Esophagus (tissue), 2 donors: Measurements from ENCODE around the gene DGKZ. TPM values are rescaled to one million over a fixed set of nuclear protein-coding genes. Genes with fewer than 3 reads are reported as not detected.
"Not testable (repeated sequence)": the region's sequence is repeated elsewhere in the genome, so short reads cannot be mapped to it uniquely, and the experiment has no call there.

ENCODE experiments used
- H3K27ac ChIP-seq, 2 donors: one replicate each; pipeline ENCODE4 v1.5.1; 2013; ENCODE audit warnings: low read depth in 2 of 2, mild to moderate bottlenecking in 2 of 2, inconsistent platforms in 1 of 2, low read length in 1 of 2, moderate library complexity in 1 of 2
- H3K27me3 ChIP-seq, 2 donors: one replicate each; pipeline ENCODE4 v1.6.1; 2013; ENCODE audit warnings: low read length in 2 of 2, control low read depth in 1 of 2, mild to moderate bottlenecking in 1 of 2; ENCODE audit not compliant: insufficient read depth in 2 of 2, control insufficient read depth in 1 of 2
- H3K36me3 ChIP-seq, 2 donors: one replicate each; pipeline ENCODE4 v1.6.1; 2013; ENCODE audit warnings: low read length in 1 of 2; ENCODE audit not compliant: control insufficient read depth in 2 of 2, insufficient read depth in 2 of 2
- H3K4me1 ChIP-seq, 2 donors: one replicate each; pipeline ENCODE4 v1.6.1; 2013; ENCODE audit warnings: low read length in 1 of 2; ENCODE audit not compliant: control insufficient read depth in 2 of 2, insufficient read depth in 2 of 2
- H3K4me3 ChIP-seq, 2 donors: one replicate each; pipeline ENCODE4 v1.5.1; 2013; ENCODE audit warnings: low read length in 2 of 2, mild to moderate bottlenecking in 2 of 2, low read depth in 1 of 2, moderate library complexity in 1 of 2
- H3K9me3 ChIP-seq, 2 donors: one replicate each; pipeline ENCODE4 v1.6.1; 2013; ENCODE audit warnings: mild to moderate bottlenecking in 2 of 2, low read depth in 1 of 2, low read length in 1 of 2, moderate library complexity in 1 of 2; ENCODE audit not compliant: control insufficient read depth in 2 of 2, insufficient read depth in 1 of 2
- WGBS, 2 donors: extraction: QIAGEN DNeasy Blood & Tissue Kit; methylation state at CpG; one replicate each; pipeline ENCODE4 v1.1.7; 2013; 5-methylcytosine and 5-hydroxymethylcytosine counted together
- polyA plus RNA-seq, 2 donors: library from polyadenylated mRNA; stranded (reverse); fragments of 200-250 nt; gene quantifications; one replicate each; pipeline ENCODE4 v1.2.3, GENCODE V29; 2013
- donor health status: healthy with polysubstance abuse.
- donor health status: Bipolar disorder and iron deficiency.

The DGKZ gene
- polyA plus RNA-seq, 2 donors, result 27.3 to 36.6 TPM

DNA sequence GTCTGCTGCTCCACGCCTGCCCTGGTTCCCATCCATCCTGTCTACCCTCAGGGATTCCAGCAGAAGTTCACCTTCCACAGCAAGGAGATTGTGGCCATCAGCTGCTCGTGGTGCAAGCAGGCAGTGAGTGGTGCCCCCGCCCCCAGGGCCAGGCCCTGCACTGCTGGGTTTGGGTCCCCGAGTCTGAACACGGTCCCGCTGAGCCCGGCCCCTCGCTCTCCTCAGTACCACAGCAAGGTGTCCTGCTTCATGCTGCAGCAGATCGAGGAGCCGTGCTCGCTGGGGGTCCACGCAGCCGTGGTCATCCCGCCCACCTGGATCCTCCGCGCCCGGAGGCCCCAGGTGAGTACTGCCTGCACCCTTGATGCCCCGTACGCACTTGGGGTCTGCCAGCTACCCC, 24.0 kb downstream of the DGKZ start:
- H3K27me3 ChIP-seq, H3K27ac ChIP-seq, H3K9me3 ChIP-seq, H3K4me1 ChIP-seq, H3K4me3 ChIP-seq: not testable (repeated sequence)
- peaks cover 0 to 60% of the 10 kb centered on the region in 2 donors for H3K36me3 ChIP-seq
- WGBS, 2 donors, result 93 to 96% methylated on average over 19 of the region's 19 CpGs

DNA sequence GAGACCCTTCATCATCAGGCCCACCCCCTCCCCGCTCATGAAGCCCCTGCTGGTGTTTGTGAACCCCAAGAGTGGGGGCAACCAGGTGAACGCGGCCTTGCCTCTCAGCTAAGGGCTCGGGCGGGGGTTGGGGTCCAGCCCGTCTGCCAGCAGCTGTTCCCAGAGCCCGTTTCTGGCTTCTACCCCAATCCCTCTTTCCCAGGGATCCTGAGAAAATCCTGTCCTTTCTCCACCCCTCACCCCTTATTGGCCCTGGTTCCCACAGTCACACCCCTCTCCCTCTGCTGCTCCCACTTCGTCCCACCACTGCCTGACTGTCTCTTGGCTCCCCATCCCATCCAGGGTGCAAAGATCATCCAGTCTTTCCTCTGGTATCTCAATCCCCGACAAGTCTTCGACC, 24.8 kb downstream of the DGKZ start:
- 77 to 84% methylated on average over 9 to 10 of the region's 10 CpGs for WGBS, 2 donors
- H3K4me3 ChIP-seq, result no peak overlapping the region
- H3K36me3 ChIP-seq, result peaks cover 0 to 59% of the 10 kb centered on the region in 2 donors
- no peaks in the 10 kb centered on the region for H3K27me3 ChIP-seq
- no peaks in the 10 kb centered on the region for H3K9me3 ChIP-seq
- H3K27ac ChIP-seq, result no peak overlapping the region
- no peaks in the 10 kb centered on the region for H3K4me1 ChIP-seq

DNA sequence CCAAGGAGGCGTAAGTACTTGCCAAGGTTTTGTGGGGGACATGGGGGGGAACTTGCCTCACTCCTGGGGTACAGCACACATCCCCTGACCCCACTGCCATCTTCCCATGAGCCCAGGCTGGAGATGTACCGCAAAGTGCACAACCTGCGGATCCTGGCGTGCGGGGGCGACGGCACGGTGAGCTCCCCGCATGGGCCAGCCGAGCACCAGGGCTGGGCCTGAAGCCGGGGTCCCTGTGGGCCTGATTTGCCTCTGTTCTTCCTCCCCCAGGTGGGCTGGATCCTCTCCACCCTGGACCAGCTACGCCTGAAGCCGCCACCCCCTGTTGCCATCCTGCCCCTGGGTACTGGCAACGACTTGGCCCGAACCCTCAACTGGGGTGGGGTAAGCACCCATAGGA, 25.2 kb downstream of the DGKZ start:
- not testable (repeated sequence) for H3K9me3 ChIP-seq, H3K27me3 ChIP-seq, H3K4me1 ChIP-seq, H3K4me3 ChIP-seq, H3K27ac ChIP-seq
- peaks cover 0 to 63% of the 10 kb centered on the region in 2 donors for H3K36me3 ChIP-seq
- 91% methylated on average over 13 to 15 of the region's 15 CpGs for WGBS, 2 donors

DNA sequence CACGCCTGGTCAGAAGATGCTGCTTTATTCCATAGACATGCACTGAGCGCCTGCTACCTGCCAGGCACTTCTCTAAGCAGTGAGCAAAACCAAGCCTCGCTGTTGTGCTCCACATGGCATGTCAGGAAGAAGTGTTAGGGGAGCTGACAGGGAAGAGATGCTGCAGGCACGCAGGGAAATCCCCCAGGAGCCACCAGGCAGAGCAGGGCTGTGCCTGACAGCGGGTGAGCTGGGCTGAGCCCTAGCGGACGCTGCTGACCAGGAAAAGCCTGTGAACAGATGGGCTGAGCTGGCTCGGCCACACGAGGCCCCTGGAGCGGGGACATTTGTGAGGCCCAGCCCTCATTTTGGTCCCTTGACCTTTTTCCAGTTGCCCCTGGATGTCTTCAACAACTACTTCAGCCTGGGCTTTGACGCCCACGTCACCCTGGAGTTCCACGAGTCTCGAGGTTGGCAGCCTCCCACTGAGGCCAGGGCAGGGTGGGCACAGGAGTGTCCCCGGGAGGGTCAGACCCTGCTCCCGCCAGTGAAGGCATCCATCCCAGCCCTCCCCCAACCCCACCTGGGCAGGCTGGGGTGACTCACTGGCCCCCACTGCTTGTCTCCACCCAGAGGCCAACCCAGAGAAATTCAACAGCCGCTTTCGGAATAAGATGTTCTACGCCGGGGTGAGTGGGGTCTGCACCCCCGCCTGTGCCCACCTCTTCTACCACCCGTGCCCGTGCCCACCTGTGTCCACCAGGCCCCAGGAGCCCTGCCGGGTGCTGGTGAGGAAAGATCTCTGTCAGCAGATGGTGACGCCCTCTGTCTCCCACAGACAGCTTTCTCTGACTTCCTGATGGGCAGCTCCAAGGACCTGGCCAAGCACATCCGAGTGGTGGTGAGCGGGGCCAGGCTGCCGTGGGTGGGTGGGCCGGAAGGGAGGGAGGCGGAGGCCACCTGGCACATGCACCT, 26.8 kb downstream of the DGKZ start:
- Histone ChIP-seq H3K4me1 (no peaks in the 10 kb centered on the region), H3K27me3 (no peaks in the 10 kb centered on the region), H3K27ac (no peak overlapping the region), H3K9me3 (no peaks in the 10 kb centered on the region), H3K36me3 (peaks cover 0 to 59% of the 10 kb centered on the region in 2 donors), H3K4me3 (no peak overlapping the region)
- 89 to 90% methylated on average over 30 of the region's 30 CpGs for WGBS, 2 donors

DNA sequence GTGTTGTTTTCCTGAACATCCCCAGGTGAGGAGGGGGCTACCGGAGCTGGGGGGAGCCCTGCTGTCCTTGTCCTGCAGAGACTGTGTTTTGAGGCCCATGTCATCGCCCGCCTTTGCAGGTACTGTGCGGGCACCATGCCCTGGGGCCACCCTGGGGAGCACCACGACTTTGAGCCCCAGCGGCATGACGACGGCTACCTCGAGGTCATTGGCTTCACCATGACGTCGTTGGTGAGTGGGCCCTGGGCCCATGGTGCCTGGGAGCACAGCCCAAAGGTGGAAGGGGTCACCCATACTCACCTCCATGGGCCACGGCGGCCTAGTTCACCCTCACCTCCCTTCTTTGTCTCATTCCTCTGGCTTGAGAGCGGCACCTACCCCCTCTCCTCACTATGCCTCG, 27.6 kb downstream of the DGKZ start:
- WGBS, 2 donors, result 87 to 91% methylated on average over 15 of the region's 15 CpGs

DNA sequence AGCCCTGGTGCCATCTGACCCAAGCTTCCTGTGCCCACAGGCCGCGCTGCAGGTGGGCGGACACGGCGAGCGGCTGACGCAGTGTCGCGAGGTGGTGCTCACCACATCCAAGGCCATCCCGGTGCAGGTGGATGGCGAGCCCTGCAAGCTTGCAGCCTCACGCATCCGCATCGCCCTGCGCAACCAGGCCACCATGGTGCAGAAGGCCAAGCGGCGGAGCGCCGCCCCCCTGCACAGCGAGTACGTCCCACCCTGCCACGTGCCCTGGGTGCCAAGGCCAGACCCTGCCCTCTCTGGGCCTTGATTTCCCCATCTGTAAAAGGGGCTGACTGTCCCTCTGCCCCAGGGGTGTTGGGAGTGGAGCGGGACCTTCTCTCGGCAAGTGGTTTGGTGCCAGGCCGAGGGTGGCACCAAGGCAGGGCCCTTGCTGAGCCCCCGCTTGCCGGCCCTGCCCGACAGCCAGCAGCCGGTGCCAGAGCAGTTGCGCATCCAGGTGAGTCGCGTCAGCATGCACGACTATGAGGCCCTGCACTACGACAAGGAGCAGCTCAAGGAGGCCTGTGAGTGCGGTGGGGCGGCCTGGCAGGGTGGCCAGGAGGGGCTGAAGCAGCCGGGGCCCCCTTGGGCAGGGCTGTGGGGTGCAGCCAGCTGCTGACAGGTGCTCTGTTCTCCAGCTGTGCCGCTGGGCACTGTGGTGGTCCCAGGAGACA, 28.3 kb downstream of the DGKZ start:
- Histone ChIP-seq H3K27me3 (no peaks in the 10 kb centered on the region), H3K4me3 (no peak overlapping the region), H3K4me1 (peaks cover 0 to 5% of the 10 kb centered on the region in 2 donors), H3K27ac (no peak overlapping the region), H3K36me3 (peaks cover 0 to 52% of the 10 kb centered on the region in 2 donors), H3K9me3 (no peaks in the 10 kb centered on the region)
- 92 to 93% methylated on average over 36 to 38 of the region's 38 CpGs for WGBS, 2 donors

More for the DNA sequence above, 27.6 kb downstream of the DGKZ start:
- H3K27ac ChIP-seq, result no peak overlapping the region
- peaks cover 0 to 5% of the 10 kb centered on the region in 2 donors for H3K4me1 ChIP-seq
- no peaks in the 10 kb centered on the region for H3K9me3 ChIP-seq
- no peak overlapping the region for H3K4me3 ChIP-seq
- no peaks in the 10 kb centered on the region for H3K27me3 ChIP-seq
- peaks cover 0 to 58% of the 10 kb centered on the region in 2 donors for H3K36me3 ChIP-seq

DNA sequence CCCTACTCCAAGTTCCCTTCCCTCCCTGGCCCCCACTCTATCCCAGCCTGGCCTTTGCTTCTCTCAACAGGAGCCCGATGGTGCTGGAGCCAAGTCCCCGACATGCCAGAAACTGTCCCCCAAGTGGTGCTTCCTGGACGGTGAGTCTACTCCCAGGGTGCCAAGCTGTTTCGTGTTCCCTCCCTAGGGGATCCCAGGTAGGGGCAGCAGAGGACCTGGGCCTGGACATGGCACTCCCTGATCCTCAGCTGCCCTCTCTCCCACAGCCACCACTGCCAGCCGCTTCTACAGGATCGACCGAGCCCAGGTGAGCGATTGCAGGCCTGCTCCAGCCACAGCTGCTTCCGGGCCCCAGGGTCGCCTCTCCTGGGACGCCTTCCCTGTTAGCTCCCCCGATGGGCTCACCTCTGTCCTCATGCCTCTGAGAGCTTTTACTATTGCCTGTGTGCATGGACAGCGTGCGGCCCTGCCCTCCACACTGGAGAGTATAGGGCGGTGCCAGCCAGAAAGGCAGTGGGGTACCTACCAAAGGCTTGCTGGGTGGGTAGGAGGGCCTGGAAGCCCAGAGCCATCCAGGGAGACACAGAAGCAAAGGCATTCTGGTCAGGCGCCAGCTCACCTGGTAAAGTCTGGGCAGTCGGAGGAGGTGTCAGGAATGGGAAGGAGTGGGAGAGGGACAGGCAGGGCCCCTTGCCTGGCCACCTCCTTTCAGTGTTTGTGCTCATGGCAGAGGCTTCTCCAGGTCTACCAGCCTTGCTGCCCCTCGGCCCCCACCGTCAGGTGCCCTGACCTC, 29.2 kb downstream of the DGKZ start:
- no peaks in the 10 kb centered on the region for H3K27me3 ChIP-seq
- no peak overlapping the region for H3K4me3 ChIP-seq
- 85% methylated on average over 17 to 19 of the region's 19 CpGs for WGBS, 2 donors
- peaks cover 0 to 48% of the 10 kb centered on the region in 2 donors for H3K36me3 ChIP-seq
- no peaks in the 10 kb centered on the region for H3K9me3 ChIP-seq
- peaks cover 0 to 5% of the 10 kb centered on the region in 2 donors for H3K4me1 ChIP-seq
- H3K27ac ChIP-seq, result no peak overlapping the region

DNA sequence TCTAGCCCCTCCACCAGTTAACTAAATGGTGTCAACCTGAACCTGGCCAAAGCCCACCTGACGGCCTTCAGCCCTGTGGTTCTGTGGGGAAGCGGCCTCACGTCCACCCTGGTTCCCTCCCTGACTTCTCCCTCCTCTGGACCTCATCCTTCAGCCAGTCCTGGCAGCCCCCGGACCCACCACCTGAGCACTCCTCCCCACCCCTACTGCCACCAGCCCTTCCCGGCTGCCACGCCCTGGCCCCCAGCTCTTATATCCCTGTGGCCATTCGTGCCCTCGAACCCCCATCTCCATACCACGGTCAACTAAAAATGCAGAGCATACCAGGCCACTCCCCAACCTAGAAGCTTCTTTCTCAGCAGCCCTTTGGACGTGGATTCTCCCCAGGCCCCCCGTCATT, 30.0 kb downstream of the DGKZ start:
- no peak overlapping the region for H3K27ac ChIP-seq
- no peaks in the 10 kb centered on the region for H3K9me3 ChIP-seq
- H3K4me1 ChIP-seq, result peaks cover 5% of the 10 kb centered on the region in 2 donors
- no peaks in the 10 kb centered on the region for H3K27me3 ChIP-seq
- H3K4me3 ChIP-seq, result no peak overlapping the region
- peaks cover 0 to 40% of the 10 kb centered on the region in 2 donors for H3K36me3 ChIP-seq
- 93 to 94% methylated on average over 11 of the region's 11 CpGs for whole genome bisulfite sequencing, 2 donors

DNA sequence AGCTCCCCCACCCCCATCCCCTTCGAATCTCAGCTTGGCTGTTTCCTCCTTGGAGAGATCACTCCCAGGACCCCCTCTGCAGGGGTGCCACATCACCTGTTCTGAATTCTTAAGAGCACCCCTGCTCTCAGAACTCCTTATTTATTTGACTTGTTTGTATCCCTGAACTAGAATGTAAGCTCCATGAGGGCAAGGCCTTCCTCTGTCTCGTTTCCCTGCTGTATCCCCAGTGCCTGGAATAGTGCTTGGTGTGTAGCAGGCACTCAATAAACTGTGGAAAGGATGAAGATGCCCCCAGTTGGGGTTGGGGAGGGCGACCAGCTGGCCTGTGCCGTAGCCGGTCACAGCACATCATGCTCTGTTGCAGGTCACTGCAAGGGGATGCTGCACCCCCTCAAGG, 30.6 kb downstream of the DGKZ start:
- H3K4me3 ChIP-seq, result no peak overlapping the region
- no peaks in the 10 kb centered on the region for H3K9me3 ChIP-seq
- 90 to 92% methylated on average over 5 of the region's 5 CpGs for WGBS, 2 donors
- peaks cover 0 to 36% of the 10 kb centered on the region in 2 donors for H3K36me3 ChIP-seq
- no peak overlapping the region for H3K27ac ChIP-seq
- no peaks in the 10 kb centered on the region for H3K27me3 ChIP-seq
- peaks cover 5 to 8% of the 10 kb centered on the region in 2 donors for H3K4me1 ChIP-seq
